Measurements from ENCODE around the gene SEMA4D.

The SEMA4D gene

GRCh38 chr9:89409466-89409865 is 88.4 kb downstream of the SEMA4D start:
- no peak for DNase-seq (ENCODE audit: low read depth)

- no peak for DNase-seq (ENCODE audit: low read depth)
Measured at GRCh38 chr9:89408628-89409101, 89.2 kb downstream of the SEMA4D start.

GRCh38 chr9:89407070-89407469 is 90.8 kb downstream of the SEMA4D start:
- DNase-seq (ENCODE audit: low read depth), result peak; percentile 35

GRCh38 chr9:89405826-89406225 is 92.1 kb downstream of the SEMA4D start:
- DNase-seq (ENCODE audit: low read depth), result no peak

- no peak for DNase-seq (ENCODE audit: low read depth)
Measured at GRCh38 chr9:89404074-89404473, 93.8 kb downstream of the SEMA4D start.

- DNase-seq (ENCODE audit: low read depth), result no peak
Measured at GRCh38 chr9:89402695-89403427, 95.1 kb downstream of the SEMA4D start.

GRCh38 chr9:89400403-89401116 is 97.4 kb downstream of the SEMA4D start:
- DNase-seq (ENCODE audit: low read depth), result no peak

GRCh38 chr9:89398621-89399020 is 99.3 kb downstream of the SEMA4D start:
- no peak for DNase-seq (ENCODE audit: low read depth)

- no peak for DNase-seq (ENCODE audit: low read depth)
Measured at GRCh38 chr9:89397471-89397870, 100.4 kb downstream of the SEMA4D start.

- no peak for DNase-seq (ENCODE audit: low read depth)
Measured at GRCh38 chr9:89395931-89396710, 101.8 kb downstream of the SEMA4D start.

- DNase-seq (ENCODE audit: low read depth), result no peak
Measured at GRCh38 chr9:89394412-89394811, 103.5 kb downstream of the SEMA4D start.

- no peak for DNase-seq (ENCODE audit: low read depth)
Measured at GRCh38 chr9:89391585-89391984, 106.3 kb downstream of the SEMA4D start.

- no peak for DNase-seq (ENCODE audit: low read depth)
Measured at GRCh38 chr9:89390578-89391116, 107.3 kb downstream of the SEMA4D start.

- DNase-seq (ENCODE audit: low read depth), result no peak
Measured at GRCh38 chr9:89390068-89390555, 107.8 kb downstream of the SEMA4D start.

GRCh38 chr9:89388868-89389177 is 109.1 kb downstream of the SEMA4D start:
- no peak for DNase-seq (ENCODE audit: low read depth)

GRCh38 chr9:89388084-89388867 is 109.6 kb downstream of the SEMA4D start:
- DNase-seq (ENCODE audit: low read depth), result peak; percentile 94

- no peak for DNase-seq (ENCODE audit: low read depth)
Measured at GRCh38 chr9:89387197-89387849, 110.6 kb downstream of the SEMA4D start.

GRCh38 chr9:89386797-89387196 is 111.1 kb downstream of the SEMA4D start:
- no peak for DNase-seq (ENCODE audit: low read depth)

GRCh38 chr9:89386206-89386605 is 111.7 kb downstream of the SEMA4D start:
- DNase-seq (ENCODE audit: low read depth), result no peak

GRCh38 chr9:89384783-89385182 is 113.1 kb downstream of the SEMA4D start:
- DNase-seq (ENCODE audit: low read depth), result no peak

- no peak for DNase-seq (ENCODE audit: low read depth)
Measured at GRCh38 chr9:89383721-89384300, 114.1 kb downstream of the SEMA4D start.

Measured in amniotic epithelial cell (primary cell).